ENCODE results near the gene MAGI2.

MAGI2 gene

GRCh38 chr7:78195281-78195680, 1258.2 kb downstream of the MAGI2 start:
- no peak for DNase-seq

GRCh38 chr7:78194611-78195010, 1258.9 kb downstream of the MAGI2 start:
- no peak for DNase-seq

- no peak for DNase-seq
Measured at GRCh38 chr7:78191475-78192079, 1261.9 kb downstream of the MAGI2 start.

GRCh38 chr7:78189762-78190161, 1263.7 kb downstream of the MAGI2 start:
- no peak for DNase-seq

GRCh38 chr7:78185149-78185745, 1268.2 kb downstream of the MAGI2 start:
- no peak for DNase-seq

GRCh38 chr7:78184299-78184698, 1269.2 kb downstream of the MAGI2 start:
- DNase-seq: no peak

- no peak for DNase-seq
Measured at GRCh38 chr7:78179827-78180477, 1273.5 kb downstream of the MAGI2 start.

GRCh38 chr7:78179211-78179610, 1274.3 kb downstream of the MAGI2 start:
- DNase-seq: no peak

- DNase-seq: no peak
Measured at GRCh38 chr7:78178319-78178718, 1275.1 kb downstream of the MAGI2 start.

- DNase-seq: no peak
Measured at GRCh38 chr7:78176171-78176570, 1277.3 kb downstream of the MAGI2 start.

GRCh38 chr7:78175330-78176100, 1278.0 kb downstream of the MAGI2 start:
- DNase-seq: no peak

GRCh38 chr7:78173666-78174065, 1279.8 kb downstream of the MAGI2 start:
- no peak for DNase-seq

- no peak for DNase-seq
Measured at GRCh38 chr7:78172933-78173591, 1280.4 kb downstream of the MAGI2 start.

GRCh38 chr7:78172267-78172757, 1281.2 kb downstream of the MAGI2 start:
- DNase-seq: no peak

- no peak for DNase-seq
Measured at GRCh38 chr7:78171398-78171797, 1282.1 kb downstream of the MAGI2 start.

GRCh38 chr7:78170815-78171214, 1282.7 kb downstream of the MAGI2 start:
- DNase-seq: no peak

- no peak for DNase-seq
Measured at GRCh38 chr7:78169992-78170391, 1283.5 kb downstream of the MAGI2 start.

GRCh38 chr7:78168865-78169264, 1284.6 kb downstream of the MAGI2 start:
- no peak for DNase-seq

- no peak for DNase-seq
Measured at GRCh38 chr7:78167860-78168259, 1285.6 kb downstream of the MAGI2 start.

- DNase-seq: no peak
Measured at GRCh38 chr7:78165854-78166253, 1287.6 kb downstream of the MAGI2 start.

GRCh38 chr7:78165454-78165853, 1288.0 kb downstream of the MAGI2 start:
- DNase-seq: no peak

GRCh38 chr7:78164459-78164858, 1289.0 kb downstream of the MAGI2 start:
- DNase-seq: no peak

- no peak for DNase-seq
Measured at GRCh38 chr7:78161781-78162180, 1291.7 kb downstream of the MAGI2 start.
